ENCODE data around the gene ASXL1.

DNA sequence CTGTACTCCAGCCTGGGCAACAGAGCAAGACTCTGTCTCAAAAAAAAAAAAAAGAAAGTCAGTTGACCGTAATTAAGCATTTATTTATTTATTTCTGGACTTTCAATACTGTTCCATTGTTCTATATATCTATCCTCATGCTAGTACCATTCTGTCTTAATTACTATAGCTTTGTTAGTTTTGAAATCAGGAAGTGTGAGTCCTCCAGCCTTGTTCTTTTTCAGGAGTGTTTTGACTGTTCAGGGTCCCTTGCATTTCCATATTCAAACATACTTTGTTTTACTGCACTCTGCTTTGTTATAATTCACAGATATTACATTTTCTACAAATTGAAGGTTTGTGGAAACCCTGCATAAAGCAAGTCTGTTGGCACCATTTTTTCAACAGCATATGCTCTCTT, 36.7 kb upstream of the ASXL1 start:
- TF ChIP-seq, protein P1, sequence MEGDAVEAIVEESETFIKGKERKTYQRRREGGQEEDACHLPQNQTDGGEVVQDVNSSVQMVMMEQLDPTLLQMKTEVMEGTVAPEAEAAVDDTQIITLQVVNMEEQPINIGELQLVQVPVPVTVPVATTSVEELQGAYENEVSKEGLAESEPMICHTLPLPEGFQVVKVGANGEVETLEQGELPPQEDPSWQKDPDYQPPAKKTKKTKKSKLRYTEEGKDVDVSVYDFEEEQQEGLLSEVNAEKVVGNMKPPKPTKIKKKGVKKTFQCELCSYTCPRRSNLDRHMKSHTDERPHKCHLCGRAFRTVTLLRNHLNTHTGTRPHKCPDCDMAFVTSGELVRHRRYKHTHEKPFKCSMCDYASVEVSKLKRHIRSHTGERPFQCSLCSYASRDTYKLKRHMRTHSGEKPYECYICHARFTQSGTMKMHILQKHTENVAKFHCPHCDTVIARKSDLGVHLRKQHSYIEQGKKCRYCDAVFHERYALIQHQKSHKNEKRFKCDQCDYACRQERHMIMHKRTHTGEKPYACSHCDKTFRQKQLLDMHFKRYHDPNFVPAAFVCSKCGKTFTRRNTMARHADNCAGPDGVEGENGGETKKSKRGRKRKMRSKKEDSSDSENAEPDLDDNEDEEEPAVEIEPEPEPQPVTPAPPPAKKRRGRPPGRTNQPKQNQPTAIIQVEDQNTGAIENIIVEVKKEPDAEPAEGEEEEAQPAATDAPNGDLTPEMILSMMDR (IDR thresholded peaks at IDR 0.05), result no peak
- TF ChIP-seq POLR2AphosphoS5 (IDR thresholded peaks at IDR 0.05; ENCODE audit: insufficient read depth in 1 of 2, low read depth in 1 of 2) (no peak), POLR2A (IDR thresholded peaks at IDR 0.05) (no peak)
